ENCODE measurements around the gene PIP4K2A. TPM values are rescaled to one million over a fixed set of nuclear protein-coding genes. Genes with fewer than 3 reads are reported as not detected.

The PIP4K2A gene
- total and polyA plus RNA-seq, 2 donors (not counting 3 experiments of a cell fraction or from before 2014, with no cell fraction given), result 11.8 to 32.6 TPM

- Histone ChIP-seq H3K9me1 (replicated peaks; ENCODE audit: control insufficient read depth, extremely low read depth, insufficient read depth, low read length) (no peaks in the 10 kb centered on the region), H3K36me3 (ENCODE audit: control insufficient read depth in 2 of 2, extremely low read depth in 1 of 2, insufficient read depth in 2 of 2, low read length in 2 of 2) (no peaks in the 10 kb centered on the region), H3K9me3 (replicated peaks; ENCODE audit: control insufficient read depth, insufficient read depth, low read length) (no peaks in the 10 kb centered on the region), H3K4me3 (replicated peaks in 1 of 3; ENCODE audit: insufficient read depth in 1 of 3, low read depth in 1 of 3, low read length in 3 of 3) (no peak overlapping the region), H3K4me1 (ENCODE audit: control insufficient read depth, extremely low read depth, insufficient read depth, low read length) (no peaks in the 10 kb centered on the region), H3K27me3 (ENCODE audit: control insufficient read depth in 2 of 2, insufficient read depth in 2 of 2, low read length in 2 of 2) (no peaks in the 10 kb centered on the region), H3K79me2 (ENCODE audit: control insufficient read depth, insufficient read depth, low read length) (peaks cover 75% of the 10 kb centered on the region), H4K20me1 (replicated peaks; ENCODE audit: control insufficient read depth, extremely low read depth, insufficient read depth, low read length) (peaks cover 3% of the 10 kb centered on the region), H2AFZ (ENCODE audit: low read depth, low read length) (no peak overlapping the region), H3K27ac (ENCODE audit: insufficient read depth, low read depth, low read length) (no peak overlapping the region), H3K9ac (replicated peaks; ENCODE audit: extremely low read depth, insufficient read depth, low read length) (no peak overlapping the region), H3K4me2 (ENCODE audit: insufficient read depth, low read length) (no peak overlapping the region)
- FAIRE-seq (no peak), DNase-seq (ENCODE audit: low read depth, low spot score) (no peak)
- dilution Hi-C loops (cut with MboI; ENCODE audit: extremely low pct_ligation_motif_present, low sequenced_read_pairs), result no loop called here
- POLR2A ChIA-PET, result no interaction called here
- intact Hi-C loops (cut with micrococcal nuclease), result no loop called here
- BruUV-seq (replicated peaks), result no TSS peak
- CTCF ChIA-PET, result no interaction called here
- TF ChIP-seq MYC (IDR thresholded peaks at IDR 0.05; ENCODE audit: low read depth, low read length) (no peak), POLR2AphosphoS5 (IDR thresholded peaks at IDR 0.05; ENCODE audit: insufficient read depth, low read depth, low read length) (no peak), POLR2A (IDR thresholded peaks at IDR 0.05; ENCODE audit: low read depth, low read length) (no peak), JUN (IDR thresholded peaks at IDR 0.05; ENCODE audit: borderline replicate concordance, insufficient read depth, insufficient read length, low read depth) (no peak), EZH2 (IDR thresholded peaks at IDR 0.05; ENCODE audit: borderline replicate concordance, low read depth, low read length, severe bottlenecking) (no peak), CTCF (IDR thresholded peaks at IDR 0.05; ENCODE audit: extremely low read depth in 1 of 2, insufficient read depth in 1 of 2, low read depth in 1 of 2, low read length in 2 of 2) (no peak), FOS (IDR thresholded peaks at IDR 0.05; ENCODE audit: borderline replicate concordance, insufficient read depth, low read length) (no peak), GATA2 (IDR thresholded peaks at IDR 0.05; ENCODE audit: insufficient read depth, insufficient read length, low read depth, low read length) (no peak), MAX (IDR thresholded peaks at IDR 0.05; ENCODE audit: insufficient read depth, insufficient read length) (no peak)
Measured at GRCh38 chr10:22705527-22705926, 8.9 kb downstream of the PIP4K2A start.
